ENCODE measurements around the gene CPNE4. TPM values are rescaled to one million over a fixed set of nuclear protein-coding genes. Genes with fewer than 3 reads are reported as not detected.
A peak's percentile ranks its signal among the peaks of the same experiment; 100 is the strongest.

Gene CPNE4
- total RNA-seq, 1 donor from 2014 or later, result 2.7 TPM

DNA sequence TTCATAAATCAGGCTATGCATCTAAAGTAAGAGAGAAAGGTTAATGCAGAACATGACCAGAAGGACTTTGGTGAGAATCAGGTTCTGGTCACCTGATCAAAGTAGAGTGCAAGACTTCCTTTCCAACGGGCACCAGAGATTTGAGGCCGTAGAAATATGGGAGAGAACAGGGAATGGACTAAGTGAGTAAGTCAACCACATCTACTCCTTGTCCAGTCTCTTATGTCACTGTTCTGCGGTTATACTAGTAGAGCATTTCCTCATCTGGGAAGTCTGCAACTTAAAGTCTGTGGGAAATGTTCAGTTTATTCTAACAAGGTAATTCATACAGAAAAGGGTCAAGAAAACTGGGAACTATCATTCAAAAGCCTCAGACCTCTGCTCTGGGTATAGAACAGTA lies 232.8 kb downstream of the CPNE4 start:
- H3K4me3 Mint-ChIP-seq (ENCODE audit: unreplicated experiment), result no peak overlapping the region
- TF ChIP-seq, protein P1, sequence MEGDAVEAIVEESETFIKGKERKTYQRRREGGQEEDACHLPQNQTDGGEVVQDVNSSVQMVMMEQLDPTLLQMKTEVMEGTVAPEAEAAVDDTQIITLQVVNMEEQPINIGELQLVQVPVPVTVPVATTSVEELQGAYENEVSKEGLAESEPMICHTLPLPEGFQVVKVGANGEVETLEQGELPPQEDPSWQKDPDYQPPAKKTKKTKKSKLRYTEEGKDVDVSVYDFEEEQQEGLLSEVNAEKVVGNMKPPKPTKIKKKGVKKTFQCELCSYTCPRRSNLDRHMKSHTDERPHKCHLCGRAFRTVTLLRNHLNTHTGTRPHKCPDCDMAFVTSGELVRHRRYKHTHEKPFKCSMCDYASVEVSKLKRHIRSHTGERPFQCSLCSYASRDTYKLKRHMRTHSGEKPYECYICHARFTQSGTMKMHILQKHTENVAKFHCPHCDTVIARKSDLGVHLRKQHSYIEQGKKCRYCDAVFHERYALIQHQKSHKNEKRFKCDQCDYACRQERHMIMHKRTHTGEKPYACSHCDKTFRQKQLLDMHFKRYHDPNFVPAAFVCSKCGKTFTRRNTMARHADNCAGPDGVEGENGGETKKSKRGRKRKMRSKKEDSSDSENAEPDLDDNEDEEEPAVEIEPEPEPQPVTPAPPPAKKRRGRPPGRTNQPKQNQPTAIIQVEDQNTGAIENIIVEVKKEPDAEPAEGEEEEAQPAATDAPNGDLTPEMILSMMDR (IDR thresholded peaks at IDR 0.05; ENCODE audit: partially characterized antibody, unreplicated experiment), result no peak
- H3K27ac Mint-ChIP-seq (ENCODE audit: unreplicated experiment), result no peak overlapping the region
- no peaks in the 10 kb centered on the region for H3K27me3 Mint-ChIP-seq (ENCODE audit: unreplicated experiment)
- H3K36me3 Mint-ChIP-seq (ENCODE audit: unreplicated experiment), result no peaks in the 10 kb centered on the region
- H3K4me1 Mint-ChIP-seq (ENCODE audit: low read depth, unreplicated experiment), result no peaks in the 10 kb centered on the region
- DNase-seq, result no peak
- no peaks in the 10 kb centered on the region for H3K9me3 Mint-ChIP-seq (ENCODE audit: unreplicated experiment)

DNA sequence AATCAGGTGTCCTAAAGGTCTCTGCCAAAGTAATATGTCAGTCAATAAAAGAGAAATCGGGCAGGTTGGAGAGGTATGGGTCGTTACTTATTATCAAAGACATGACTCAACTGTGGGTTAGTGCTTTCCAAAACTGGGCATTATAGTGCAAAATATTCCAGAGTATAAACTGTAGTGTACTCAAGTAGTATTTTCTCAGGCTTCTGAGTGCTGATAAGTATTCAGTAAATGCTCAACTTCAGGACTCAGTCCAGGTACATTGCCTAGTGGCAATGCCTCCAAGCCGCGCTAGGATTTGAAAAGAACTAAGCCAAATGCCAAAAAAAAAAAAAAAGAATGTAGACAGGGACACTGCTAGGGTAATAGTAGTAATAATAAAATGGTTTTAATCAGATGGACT lies 233.2 kb downstream of the CPNE4 start:
- Mint-ChIP-seq H3K27ac (ENCODE audit: unreplicated experiment) (no peak overlapping the region), H3K27me3 (ENCODE audit: unreplicated experiment) (no peaks in the 10 kb centered on the region), H3K9me3 (ENCODE audit: unreplicated experiment) (no peaks in the 10 kb centered on the region), H3K4me3 (ENCODE audit: unreplicated experiment) (no peak overlapping the region), H3K36me3 (ENCODE audit: unreplicated experiment) (no peaks in the 10 kb centered on the region), H3K4me1 (ENCODE audit: low read depth, unreplicated experiment) (peaks cover 3% of the 10 kb centered on the region)
- DNase-seq, result no peak
- TF ChIP-seq, protein P1 (IDR thresholded peaks at IDR 0.05; ENCODE audit: partially characterized antibody, unreplicated experiment), result no peak

DNA sequence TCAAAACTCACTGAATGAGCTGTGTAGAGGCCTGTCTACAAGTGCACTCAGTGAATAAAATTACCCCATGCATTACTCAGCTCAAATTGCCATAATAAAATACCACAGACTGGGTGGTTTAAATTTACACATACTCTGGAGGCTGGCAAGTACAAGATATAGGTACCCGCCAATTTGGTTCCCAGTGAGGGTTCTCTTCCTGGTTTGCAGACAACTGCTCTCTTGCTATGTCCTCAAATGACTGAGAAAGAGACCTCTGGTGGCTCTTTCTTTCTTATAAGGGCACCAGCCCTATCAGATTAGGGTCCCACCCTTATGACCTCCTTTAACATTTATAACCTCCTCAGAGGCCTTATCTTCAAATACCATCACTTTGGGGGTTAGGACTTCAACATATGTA lies 237.0 kb downstream of the CPNE4 start:
- H3K4me1 Mint-ChIP-seq (ENCODE audit: low read depth, unreplicated experiment), result peaks cover 23% of the 10 kb centered on the region
- H3K27me3 Mint-ChIP-seq (ENCODE audit: unreplicated experiment), result no peaks in the 10 kb centered on the region
- H3K9me3 Mint-ChIP-seq (ENCODE audit: unreplicated experiment), result no peaks in the 10 kb centered on the region
- H3K4me3 Mint-ChIP-seq (ENCODE audit: unreplicated experiment), result no peak overlapping the region
- TF ChIP-seq, protein P1 (IDR thresholded peaks at IDR 0.05; ENCODE audit: partially characterized antibody, unreplicated experiment), result no peak
- no peaks in the 10 kb centered on the region for H3K36me3 Mint-ChIP-seq (ENCODE audit: unreplicated experiment)
- DNase-seq, result no peak
- H3K27ac Mint-ChIP-seq (ENCODE audit: unreplicated experiment), result no peak overlapping the region

DNA sequence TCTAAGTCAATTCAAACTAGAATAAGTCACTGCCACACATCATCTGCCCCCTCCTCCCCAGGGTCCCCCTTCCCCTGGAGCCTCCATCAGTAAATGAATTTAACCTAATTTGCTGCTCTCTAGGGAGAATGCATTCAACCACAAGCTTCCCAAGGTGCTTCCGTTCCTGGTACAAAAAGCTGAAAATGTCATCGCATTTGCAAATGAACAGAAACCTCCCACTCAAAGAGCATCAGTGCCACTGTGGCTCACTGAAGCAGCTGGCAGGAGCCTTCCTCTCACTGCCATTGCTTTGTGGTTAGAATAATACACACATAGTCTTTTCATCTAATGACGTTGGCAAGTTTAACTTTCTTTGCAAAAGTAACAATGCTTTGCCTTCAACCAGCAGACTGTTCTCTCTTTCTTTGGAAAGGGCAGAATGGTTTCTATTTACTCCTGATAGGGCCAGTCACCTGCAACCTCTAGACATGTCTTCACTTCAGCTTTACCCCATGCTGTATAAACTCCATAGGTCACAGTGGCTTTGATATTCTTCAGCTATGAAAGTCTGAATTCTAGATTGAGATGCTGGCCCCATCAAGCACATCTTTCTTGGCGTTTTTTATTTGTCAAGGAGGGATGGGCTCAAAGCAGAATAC lies 238.1 kb downstream of the CPNE4 start:
- Mint-ChIP-seq H3K4me3 (ENCODE audit: unreplicated experiment) (peak overlapping the region; percentile 39), H3K36me3 (ENCODE audit: unreplicated experiment) (no peaks in the 10 kb centered on the region), H3K4me1 (ENCODE audit: low read depth, unreplicated experiment) (peaks cover 23% of the 10 kb centered on the region), H3K27me3 (ENCODE audit: unreplicated experiment) (no peaks in the 10 kb centered on the region), H3K9me3 (ENCODE audit: unreplicated experiment) (no peaks in the 10 kb centered on the region), H3K27ac (ENCODE audit: unreplicated experiment) (peak overlapping the region; percentile 36)
- no peak for DNase-seq
- TF ChIP-seq, protein P1 (IDR thresholded peaks at IDR 0.05; ENCODE audit: partially characterized antibody, unreplicated experiment), result no peak

DNA sequence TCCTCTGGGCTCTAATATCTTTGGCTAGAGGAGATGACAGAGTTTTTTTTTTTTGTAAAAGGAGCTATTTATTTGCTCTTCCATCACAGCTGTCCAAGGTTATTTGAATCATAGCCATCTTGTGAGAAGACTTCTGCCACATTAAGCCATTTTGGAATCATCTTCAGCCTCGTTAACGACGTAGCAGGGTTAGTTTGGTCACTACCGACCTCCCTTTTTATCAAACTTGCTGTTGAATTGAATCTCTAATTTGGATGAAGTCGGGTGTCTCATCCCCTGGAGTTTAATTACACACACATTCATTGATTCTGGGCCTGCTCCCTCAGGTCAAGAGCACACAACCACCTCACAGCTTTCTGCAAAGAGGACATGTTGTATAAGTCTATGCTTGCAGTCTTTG lies 238.7 kb downstream of the CPNE4 start:
- H3K27me3 Mint-ChIP-seq (ENCODE audit: unreplicated experiment), result no peaks in the 10 kb centered on the region
- H3K27ac Mint-ChIP-seq (ENCODE audit: unreplicated experiment), result no peak overlapping the region
- no peak for DNase-seq
- H3K36me3 Mint-ChIP-seq (ENCODE audit: unreplicated experiment), result no peaks in the 10 kb centered on the region
- H3K4me1 Mint-ChIP-seq (ENCODE audit: low read depth, unreplicated experiment), result peaks cover 23% of the 10 kb centered on the region
- TF ChIP-seq, protein P1 (IDR thresholded peaks at IDR 0.05; ENCODE audit: partially characterized antibody, unreplicated experiment), result no peak
- peak overlapping the region; percentile 39 for H3K4me3 Mint-ChIP-seq (ENCODE audit: unreplicated experiment)
- no peaks in the 10 kb centered on the region for H3K9me3 Mint-ChIP-seq (ENCODE audit: unreplicated experiment)

Measured in glutamatergic neuron (in vitro differentiated cells).